H1 (cell line): ENCODE measurements around the gene IFT43.

ENCODE experiments used
- CHD1 ChIP-seq: IDR thresholded peaks from 2 replicates; pipeline ENCODE4 v1.6.1; 2012; ENCODE audit warnings: low read depth, low read length, improper control_type of control experiment
- KDM5A ChIP-seq: fragments of 200-600 bp; IDR thresholded peaks from 2 replicates; pipeline ENCODE4 v1.7.1; 2012; ENCODE audit warnings: mild to moderate bottlenecking, low read length, inconsistent platforms, mixed read lengths
- SRF ChIP-seq: IDR thresholded peaks from 2 replicates; pipeline ENCODE4 v1.6.1; 2011; ENCODE audit warnings: mild to moderate bottlenecking, low read depth, low read length, moderate library complexity

- TF ChIP-seq CHD1 (no peak), SRF (no peak), KDM5A (no peak)
These were observed 104.0 kb downstream of the IFT43 start for GRCh38 chr14:76089575-76089974.
